DMS153 treated with DMSO at 0.1 percent for 48 hours (cell line): Measurements from ENCODE around the gene DPP6.
"Not testable (repeated sequence)": the region's sequence is repeated elsewhere in the genome, so short reads cannot be mapped to it uniquely, and the experiment has no call there.

Source experiments
- DNase-seq: peaks from one replicate; lab custom pipeline; 2025; ENCODE audit not compliant: unreplicated experiment; lab: John Stamatoyannopoulos, UW

The DPP6 gene

DNA sequence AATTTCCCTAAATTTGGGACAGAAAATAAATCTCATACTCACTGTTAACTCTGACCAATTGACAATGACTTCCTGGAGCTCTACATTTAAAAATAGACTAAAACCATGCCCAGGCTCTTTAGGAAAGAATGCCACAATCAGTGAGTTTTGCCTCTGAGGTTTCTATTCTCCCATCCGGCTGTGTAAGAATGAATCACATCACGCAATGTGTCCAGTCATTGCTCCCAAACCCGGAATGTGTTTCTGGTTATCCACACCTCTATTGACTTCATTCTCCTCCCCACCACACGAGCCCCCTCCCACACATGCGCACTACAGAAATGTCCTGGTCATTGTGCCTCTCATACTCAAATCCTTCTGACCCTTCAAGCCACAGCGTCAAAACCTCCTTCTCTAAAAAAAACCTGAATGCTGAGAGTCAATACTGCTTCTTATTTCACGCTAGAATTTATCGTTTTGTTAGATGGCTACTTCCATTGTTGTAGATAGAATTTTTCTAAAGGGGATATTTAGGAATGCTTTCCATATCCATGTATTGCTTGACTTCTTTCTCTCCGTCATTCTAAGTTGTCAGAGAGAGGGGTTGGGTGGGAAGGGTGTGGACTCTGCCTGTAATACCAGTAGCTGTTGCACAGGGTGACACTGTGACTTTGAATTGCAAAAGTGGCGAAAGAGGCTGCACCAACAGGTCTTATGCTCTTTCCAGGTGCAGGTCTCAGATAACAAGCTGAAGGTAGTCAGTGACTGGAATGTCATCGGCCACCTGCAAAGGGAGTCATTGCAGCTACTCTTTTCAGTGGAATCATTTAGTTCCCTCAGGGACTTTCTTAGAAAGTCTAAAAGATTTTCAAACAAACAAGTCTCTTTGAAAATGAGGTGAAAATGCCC lies 594.2 kb downstream of the DPP6 start:
- DNase-seq = no peak

DNA sequence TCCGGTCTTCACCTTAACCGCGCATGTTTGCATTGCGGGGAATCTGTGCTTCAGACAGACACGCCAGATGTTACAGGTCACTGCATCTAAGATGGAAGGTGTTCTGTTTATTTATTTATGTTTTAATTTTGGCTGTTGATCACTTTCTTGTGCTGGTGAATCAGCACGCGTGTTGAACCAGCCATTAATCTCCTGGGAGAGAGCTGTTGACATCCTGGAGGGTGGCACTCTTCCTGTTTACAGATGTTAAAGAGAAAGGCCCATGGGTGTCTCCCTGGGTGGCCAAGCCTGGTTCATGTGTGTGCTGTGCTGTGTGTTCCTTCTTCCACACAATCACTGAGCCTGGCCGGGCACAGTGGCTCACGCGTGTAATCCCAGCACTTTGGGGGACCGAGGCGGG lies 595.4 kb downstream of the DPP6 start:
- DNase-seq = no peak

- DNase-seq = no peak
These were observed 596.8 kb downstream of the DPP6 start for GRCh38 chr7:154649015-154649414.

DNA sequence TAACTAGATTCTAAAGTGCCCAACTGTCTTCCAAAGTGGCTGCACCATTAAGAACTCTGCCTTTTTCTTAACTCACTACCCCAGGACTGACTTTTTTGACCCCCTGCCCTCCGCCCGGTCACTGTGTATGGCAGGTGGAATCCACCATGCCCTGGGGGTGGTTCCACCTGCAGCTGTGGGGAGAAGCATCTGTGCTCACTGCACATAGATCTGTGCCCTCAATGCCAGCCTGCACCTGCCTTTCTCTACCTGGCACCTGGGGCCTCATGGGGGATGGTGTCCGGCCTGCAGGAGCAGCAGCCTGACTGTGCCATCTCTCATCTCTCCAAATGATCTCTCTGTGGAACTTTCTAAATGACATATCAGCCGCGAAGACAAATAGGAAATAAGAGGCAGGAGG lies 597.2 kb downstream of the DPP6 start:
- DNase-seq = no peak

- DNase-seq = no peak
These were observed 598.1 kb downstream of the DPP6 start for GRCh38 chr7:154650275-154650674.

GRCh38 chr7:154651501-154651900 lies 599.3 kb downstream of the DPP6 start:
- DNase-seq = no peak

DNA sequence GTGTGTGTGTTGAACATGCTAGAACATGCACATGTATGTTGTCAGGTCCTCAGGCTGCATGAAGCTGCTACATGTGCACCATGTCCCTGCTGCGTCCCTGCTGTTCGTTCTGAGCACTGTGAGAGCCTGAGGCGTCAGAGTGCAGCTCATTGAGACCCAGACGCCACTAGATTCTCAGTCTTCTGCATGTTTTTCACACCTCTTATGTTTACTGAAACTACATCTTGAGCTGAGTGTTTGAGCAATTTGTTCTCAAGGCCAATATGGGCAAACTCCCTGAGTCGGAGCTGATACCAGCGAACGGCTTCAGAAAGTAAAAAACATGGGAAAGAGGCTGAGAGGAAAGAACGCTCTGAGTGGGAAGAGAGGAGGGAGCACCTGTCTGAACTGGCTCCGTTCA lies 600.4 kb downstream of the DPP6 start:
- no peak for DNase-seq

GRCh38 chr7:154653281-154653680 lies 601.1 kb downstream of the DPP6 start:
- no peak for DNase-seq

- no peak for DNase-seq
These were observed 604.4 kb downstream of the DPP6 start for GRCh38 chr7:154656618-154657017.

DNA sequence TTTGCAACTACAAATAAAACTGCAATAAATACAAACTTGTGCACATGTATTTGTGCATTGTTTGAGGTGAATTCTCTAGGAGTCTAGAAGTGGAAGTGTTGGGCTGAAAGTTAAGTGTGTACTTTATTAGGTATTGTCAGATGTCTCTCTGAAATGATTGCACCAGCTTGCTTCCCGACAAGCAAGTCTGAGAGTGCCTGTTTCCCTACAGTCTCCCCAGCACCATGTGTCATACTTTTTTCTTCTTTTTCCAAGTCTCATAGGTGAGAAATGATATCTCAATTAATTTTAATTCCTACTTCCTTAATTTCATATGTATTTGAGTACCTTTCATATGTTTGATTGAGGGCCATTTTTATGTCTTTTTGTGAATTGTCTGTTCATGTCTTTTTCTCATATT lies 614.6 kb downstream of the DPP6 start:
- DNase-seq = no peak

DNA sequence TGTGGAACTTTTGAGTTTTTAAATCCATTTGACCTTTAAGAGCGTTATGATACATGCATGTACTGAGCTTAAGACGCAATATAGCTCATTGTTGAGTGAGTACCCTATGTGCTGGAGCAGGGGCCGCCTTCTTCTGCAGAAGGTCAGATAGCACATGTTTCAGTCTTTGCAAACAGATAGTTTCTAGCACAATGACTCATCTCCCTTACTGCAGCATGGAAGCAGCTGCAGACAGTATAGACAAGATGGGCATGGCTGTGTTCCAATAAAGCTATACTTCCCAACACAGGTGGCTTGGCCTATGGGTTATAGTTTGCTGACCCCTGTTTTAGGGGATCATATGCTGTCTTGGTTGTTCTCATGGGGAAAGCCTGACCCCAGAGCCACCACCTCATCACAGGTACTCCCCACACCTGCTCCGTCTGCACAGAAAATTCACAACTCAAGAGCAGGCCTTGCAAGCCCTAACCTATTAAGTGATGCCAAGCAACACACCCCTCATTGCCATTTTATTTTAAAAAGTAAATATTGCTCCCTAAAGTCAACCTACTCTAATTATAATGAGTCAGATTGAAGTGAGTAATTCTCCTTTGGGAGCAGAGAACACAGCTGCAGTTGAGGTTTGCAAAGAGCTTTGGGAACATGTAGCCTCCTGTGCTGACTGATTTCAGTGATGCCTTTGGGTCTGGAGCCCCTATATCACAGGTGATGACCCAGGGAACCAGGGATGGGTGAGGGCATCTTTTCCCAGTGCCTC lies 620.6 kb downstream of the DPP6 start:
- peak; percentile 10 for DNase-seq

GRCh38 chr7:154674191-154674590 lies 622.0 kb downstream of the DPP6 start:
- no peak for DNase-seq

GRCh38 chr7:154675560-154675959 lies 623.4 kb downstream of the DPP6 start:
- DNase-seq = no peak

- DNase-seq = not testable (repeated sequence)
These were observed 623.8 kb downstream of the DPP6 start for GRCh38 chr7:154676033-154676421.

DNA sequence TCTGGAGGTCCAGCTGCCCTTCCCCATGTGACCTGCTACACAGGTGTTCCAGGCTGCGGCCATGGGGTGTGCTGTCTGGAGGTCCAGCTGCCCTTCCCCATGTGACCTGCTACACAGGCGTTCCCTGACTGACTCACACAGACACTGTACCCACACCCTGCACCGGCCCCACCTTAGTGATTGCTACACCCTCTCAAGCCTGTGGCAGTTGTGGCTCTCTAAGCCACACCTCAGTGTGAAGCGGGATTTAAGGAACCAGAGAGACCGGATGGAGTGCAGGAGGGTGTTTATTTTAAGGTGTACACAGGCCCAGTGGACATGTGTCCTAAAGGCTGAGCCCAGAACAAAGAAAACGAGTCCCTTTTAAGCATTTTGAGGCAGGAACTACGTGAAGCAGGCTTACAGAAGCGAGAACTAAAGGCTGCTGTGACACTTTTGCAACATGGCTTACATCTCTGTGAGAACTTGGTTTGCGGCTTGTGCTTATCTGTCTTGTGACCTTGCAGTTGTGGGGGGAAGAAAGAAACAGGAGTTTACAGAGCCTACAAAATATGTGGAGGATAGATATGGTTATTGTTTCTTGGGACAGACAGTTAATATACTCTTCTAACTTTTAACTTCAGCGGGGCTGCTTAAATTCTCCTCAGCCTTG lies 624.4 kb downstream of the DPP6 start:
- DNase-seq = no peak

DNA sequence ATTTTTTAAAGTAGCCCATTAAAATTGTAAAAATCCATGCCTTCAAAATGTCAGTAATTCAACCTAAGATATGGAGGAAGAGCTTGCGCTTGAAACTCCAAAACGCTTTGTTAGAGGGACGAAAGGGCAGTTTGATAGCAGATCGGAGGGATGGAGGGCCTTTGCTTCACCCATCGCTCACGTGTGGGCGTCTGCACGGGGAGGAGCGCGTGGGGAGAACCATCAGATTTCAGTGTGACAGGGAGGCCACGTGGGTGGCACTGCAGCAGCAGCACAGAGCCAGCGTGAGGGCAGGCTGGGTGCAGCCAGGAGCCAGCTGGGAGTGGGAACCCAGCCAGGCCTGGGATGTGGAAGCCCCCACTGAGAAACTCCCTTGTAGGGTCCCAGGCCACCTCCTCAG lies 625.3 kb downstream of the DPP6 start:
- DNase-seq = no peak

DNA sequence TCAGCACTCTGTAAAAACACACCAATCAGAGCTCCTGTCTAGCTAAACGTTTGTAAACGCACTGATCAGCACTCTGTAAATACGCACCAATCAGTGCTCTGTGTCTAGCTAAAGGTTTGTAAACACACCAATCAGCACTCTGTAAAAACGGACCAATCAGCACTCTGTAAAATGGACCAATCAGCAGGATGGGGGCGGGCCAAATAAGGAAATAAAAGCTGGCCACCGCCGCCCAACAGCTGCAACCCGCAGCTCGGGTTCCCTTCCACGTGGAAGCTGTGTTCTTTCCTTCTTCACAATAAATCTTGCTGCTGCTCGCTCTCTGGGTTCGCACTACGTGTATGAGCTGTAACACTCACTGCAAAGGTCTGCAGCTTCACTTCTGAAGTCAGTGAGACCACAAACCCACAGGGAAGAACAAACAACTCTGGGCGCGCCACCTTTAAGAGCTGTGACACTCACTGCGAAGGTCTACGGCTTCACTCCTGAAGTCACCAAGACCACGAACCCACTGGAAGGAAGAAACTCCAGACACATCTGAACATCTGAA lies 625.9 kb downstream of the DPP6 start:
- DNase-seq = not testable (repeated sequence)

DNA sequence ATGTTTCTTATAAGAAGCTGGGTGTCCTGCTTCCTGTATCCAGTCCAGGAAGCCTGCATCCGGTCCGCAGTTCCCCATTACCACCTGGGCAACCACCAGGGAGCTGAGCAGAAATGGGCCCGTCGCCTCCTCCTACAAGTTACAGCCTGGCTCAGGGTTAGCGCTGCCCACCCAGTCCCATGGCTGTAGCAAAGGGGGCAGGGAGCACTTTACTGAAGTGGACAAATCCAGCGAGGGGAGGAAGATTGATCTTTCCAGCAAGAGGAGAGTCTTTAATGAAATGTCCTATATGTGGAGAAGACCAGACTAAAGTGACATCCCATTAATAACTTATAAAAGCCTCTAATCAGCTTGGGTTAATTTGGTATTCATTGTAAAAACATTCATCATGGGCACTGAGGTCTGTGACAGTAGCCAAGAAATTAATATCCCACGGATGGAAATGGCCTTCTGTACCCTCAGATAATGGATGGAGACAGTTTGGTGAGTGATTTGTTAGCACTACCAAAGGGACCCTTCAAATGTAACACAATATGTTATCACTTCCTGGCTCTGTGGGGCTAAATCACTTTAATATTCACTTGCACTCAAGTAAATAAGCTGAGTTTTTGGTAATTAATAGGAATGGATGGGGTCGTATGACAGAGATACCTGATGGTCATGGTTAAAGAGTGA lies 627.3 kb downstream of the DPP6 start:
- DNase-seq = no peak

- DNase-seq = no peak
These were observed 628.9 kb downstream of the DPP6 start for GRCh38 chr7:154680894-154681659.

GRCh38 chr7:154682003-154682402 lies 629.8 kb downstream of the DPP6 start:
- DNase-seq = no peak
